Endometrial microvascular endothelial cells (primary cell): ENCODE results near the gene ZBTB20. TPM values are rescaled to one million over a fixed set of nuclear protein-coding genes. Genes with fewer than 3 reads are reported as not detected.
"Not testable (repeated sequence)": the region's sequence is repeated elsewhere in the genome, so short reads cannot be mapped to it uniquely, and the experiment has no call there.

Source experiments
- in situ Hi-C: cut with HindIII; loops from 2 replicates; pipeline ENCODE4 v1.10.0; 2017; ENCODE audit warnings: low sequenced_read_pairs, low pct_unique_long_range_greater_than_20kb; ENCODE audit errors: inconsistent ontology term
- total RNA-seq: library from RNA; depleted of rRNA; stranded (reverse); fragments of >200 nt; gene quantifications from one replicate; pipeline ENCODE4 v1.2.3, GENCODE V29; 2015; ENCODE audit errors: inconsistent ontology term

The ZBTB20 gene
- 6.2 TPM for total RNA-seq

- in situ Hi-C loops = no loop called here
These were observed at the start of gene ZBTB20 for GRCh38 chr3:115146418-115147328. ZBTB20 (minus strand) TSS chr3:115147288.

DNA sequence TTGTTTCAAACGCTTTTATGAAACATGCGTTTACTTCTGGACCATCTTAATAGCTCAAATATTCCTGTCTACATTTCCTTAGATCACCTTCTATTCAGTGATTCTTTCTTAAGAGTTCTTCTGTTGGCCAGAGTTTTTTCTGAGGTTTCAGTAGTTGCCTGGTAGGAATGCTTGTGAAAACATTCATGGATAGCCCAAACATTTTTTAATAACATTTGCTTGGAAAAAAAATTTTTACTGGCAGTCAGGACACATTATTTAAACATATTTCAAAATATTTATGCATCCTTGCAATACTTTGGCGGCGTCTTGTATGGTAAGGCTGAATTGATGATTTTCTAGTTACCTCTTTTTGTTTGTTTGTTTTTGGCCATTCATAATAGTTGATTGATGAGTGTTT lies 47.4 kb upstream of the ZBTB20 start:
- in situ Hi-C loops = no loop called here

DNA sequence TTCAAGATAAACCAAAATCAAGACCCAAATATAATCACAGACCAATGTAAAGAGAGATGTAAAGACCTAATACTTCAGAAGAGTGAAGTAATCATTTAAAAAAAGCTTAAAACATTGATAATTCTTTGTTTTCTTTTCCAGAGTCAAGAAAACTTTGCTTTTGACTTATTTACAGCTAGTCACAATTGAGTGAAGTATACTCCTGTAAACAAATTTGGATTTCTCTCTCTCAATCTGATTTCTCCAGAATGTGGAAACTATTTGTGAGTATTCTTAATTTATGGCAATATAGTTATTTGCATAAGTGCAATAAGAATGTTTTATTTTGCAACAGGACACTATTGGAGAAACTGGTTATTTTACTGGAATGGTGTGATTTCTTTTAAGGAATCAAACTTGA lies 43.7 kb upstream of the ZBTB20 start:
- in situ Hi-C loops = no loop called here

- in situ Hi-C loops = no loop called here
These were observed 40.2 kb upstream of the ZBTB20 start for GRCh38 chr3:115187149-115187757.

- in situ Hi-C loops = no loop called here
These were observed 39.5 kb upstream of the ZBTB20 start for GRCh38 chr3:115186351-115187148.

DNA sequence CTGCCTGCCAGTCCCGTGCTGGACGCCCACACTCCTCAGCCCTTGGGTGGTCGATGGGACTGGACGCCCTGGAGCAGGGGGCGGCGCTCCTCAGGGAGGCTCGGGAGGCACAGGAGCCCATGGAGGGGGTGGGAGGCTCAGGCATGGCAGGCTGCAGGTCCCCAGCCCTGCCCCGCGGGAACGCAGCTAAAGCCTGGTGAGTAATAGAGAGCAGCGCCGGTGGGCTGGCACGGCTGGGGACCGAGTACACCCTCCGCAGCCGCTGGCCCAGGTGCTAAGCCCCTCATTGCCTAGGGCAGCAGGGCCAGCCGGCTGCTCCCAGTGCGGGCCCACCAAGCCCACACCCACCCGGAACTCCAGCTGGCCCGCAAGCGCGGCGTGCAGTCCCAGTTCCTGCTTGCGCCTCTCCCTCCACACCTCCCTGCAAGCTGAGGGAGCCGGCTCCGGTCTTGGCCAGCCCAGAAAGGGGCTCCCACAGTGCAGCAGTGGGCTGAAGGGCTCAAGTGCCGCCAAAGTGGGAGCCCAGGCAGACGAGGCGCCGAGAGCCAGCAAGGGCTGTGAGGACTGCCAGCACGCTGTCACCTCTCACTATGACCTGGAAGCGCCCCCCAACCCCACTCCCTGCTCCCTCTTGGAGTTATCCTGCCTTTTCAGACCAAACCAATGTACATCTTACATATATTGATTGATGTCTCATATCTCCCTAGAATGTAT lies 37.9 kb upstream of the ZBTB20 start:
- in situ Hi-C loops = not testable (repeated sequence)

DNA sequence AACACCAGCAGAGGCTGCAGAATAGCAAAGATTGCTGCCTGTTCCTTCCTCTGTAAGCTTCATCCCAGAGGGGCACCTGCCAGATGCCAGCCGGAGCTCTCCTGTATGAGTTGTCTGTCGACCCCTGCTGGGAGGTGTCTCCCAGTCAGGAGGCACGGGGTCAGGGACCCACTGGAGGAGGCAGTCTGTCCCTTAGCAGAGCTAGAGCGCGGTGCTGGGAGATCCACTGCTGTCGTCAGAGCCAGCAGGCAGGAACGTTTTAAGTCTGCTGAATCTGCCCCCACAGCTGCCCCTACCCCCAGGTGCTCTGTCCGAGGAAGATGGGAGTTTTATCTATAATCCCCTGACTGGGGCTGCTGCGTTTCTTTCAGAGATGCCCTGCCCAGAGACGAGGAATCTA lies 31.8 kb upstream of the ZBTB20 start:
- in situ Hi-C loops = not testable (repeated sequence)

GRCh38 chr3:115169808-115170207 lies 22.7 kb upstream of the ZBTB20 start:
- in situ Hi-C loops = no loop called here

DNA sequence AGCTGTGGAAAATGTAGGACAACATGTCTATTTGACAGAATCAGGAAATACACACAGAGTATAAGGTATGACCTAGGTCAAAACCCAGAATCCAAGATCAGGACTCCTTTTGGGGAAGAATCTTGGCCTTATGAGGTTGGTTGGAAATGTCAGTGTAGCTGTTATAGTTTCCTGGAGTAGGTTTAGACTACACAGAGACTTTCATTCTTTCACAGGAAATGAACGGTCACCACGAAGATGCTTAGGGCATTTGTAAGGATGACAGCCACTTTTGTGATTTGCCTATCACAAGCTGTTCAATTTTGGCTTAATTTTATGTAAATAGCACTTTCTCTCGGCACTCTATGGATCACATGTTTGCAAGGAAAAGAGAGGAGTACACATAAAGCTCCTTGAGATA lies 18.6 kb upstream of the ZBTB20 start:
- in situ Hi-C loops = no loop called here

- in situ Hi-C loops = no loop called here
These were observed 18.2 kb upstream of the ZBTB20 start for GRCh38 chr3:115165266-115165665.

DNA sequence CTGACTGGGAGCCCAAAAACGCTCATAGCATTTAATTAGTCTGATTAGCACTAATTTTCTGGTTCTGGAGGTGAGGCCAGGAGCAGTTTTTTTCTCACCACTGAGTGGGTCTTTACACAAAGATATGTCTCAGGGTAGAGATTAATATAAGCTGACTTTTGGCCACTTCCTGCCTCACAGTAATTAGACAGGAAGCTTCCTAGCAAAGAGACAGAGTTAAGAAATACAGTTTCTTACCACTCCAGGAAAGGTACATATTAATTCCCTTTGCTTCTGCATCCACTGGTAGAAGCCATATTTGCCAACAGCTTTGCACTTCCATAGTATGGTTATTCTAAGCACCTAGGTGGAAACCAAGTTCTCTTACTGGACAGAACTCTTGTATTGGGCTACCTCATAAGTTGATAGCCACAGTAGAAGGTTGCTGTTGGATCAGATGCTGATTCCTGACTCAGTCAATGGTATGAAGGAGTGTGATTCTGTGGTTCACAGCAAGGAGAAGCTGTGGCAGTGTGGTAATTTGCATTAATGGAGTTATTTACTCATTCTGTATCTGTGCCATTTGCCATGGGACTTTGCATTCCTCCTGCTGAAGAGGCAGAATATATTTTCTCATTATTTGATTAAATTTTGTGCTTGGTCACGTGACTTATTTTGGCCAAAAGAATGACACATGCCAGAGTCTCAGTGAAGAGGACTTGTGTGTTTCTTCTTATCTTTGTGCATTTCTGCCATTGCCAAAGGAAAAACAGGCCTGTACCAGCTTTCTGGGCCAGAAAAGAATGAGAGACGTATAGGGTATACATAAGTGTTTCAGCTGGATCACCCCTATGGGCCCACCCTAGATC lies 17.5 kb upstream of the ZBTB20 start:
- in situ Hi-C loops = no loop called here

DNA sequence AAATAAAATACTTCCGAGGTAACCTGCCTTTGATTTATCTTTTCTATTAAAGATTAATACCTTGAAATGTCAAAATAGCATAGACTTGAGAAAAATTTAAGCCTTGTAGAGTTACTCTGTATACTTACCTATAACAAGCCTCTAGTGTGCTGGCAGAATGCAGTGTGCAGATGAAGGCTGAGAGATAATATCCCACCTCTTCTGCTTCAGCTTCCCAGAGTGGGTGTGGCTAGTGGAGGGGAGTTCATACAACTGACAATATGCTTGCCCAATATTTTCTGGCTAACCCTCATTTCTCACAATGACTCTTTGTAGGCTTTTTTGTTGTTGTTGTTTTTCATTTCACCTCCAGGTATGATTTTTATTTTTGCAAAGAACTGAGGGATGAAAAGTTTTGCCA lies 15.7 kb upstream of the ZBTB20 start:
- in situ Hi-C loops = no loop called here

- in situ Hi-C loops = no loop called here
These were observed 14.8 kb upstream of the ZBTB20 start for GRCh38 chr3:115161866-115162265.

DNA sequence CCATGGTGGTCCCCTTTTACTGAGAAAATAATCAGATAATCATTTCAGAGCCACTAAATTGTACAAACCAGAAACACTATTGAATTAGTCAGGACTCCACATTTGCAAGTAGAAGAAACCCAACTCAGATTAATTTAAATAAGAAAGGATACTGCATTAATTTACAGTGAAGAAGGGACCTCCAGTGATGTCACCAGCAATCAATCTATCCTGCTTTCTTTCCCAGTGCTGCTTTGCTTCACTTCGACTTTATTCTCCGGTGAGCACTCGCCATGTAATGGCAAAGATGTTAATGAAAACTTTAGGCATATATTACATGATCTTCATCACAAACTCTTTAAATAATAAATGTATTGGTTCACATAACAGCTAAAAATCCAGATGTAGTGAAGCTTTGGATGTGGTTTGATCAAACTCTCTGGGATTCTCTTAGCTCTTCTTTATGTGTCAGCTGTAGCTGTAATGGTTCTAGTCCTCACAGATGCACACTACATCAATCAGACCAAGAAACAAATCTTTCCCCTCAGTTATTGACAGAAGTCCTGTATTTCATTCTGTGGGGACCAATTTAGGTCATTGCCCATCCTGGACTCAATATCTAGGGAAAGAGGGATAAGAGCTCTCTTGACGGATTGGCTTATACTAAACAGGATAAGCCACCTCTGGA lies 14.2 kb upstream of the ZBTB20 start:
- in situ Hi-C loops = no loop called here

- in situ Hi-C loops = no loop called here
These were observed 13.2 kb upstream of the ZBTB20 start for GRCh38 chr3:115160295-115160694.

- in situ Hi-C loops = no loop called here
These were observed 9.1 kb upstream of the ZBTB20 start for GRCh38 chr3:115156046-115156654.

GRCh38 chr3:115154611-115155010 lies 7.5 kb upstream of the ZBTB20 start:
- in situ Hi-C loops = no loop called here
